ENCODE measurements around the gene PLXNA4.

Gene PLXNA4

GRCh38 chr7:132504852-132505251 is 71.4 kb downstream of the PLXNA4 start:
- DNase-seq (ENCODE audit: low read depth) = no peak
- no peak overlapping the region for H3K4me3 ChIP-seq (ENCODE audit: low read depth, low read length)
- no peak for TF ChIP-seq CTCF (IDR thresholded peaks at IDR 0.05; ENCODE audit: low read depth, low read length, missing control alignments)
- in situ Hi-C loops (cut with HindIII; ENCODE audit: low sequenced_read_pairs) = no loop called here

- DNase-seq (ENCODE audit: low read depth) = no peak
- TF ChIP-seq CTCF (IDR thresholded peaks at IDR 0.05; ENCODE audit: low read depth, low read length, missing control alignments) = no peak
- in situ Hi-C loops (cut with HindIII; ENCODE audit: low sequenced_read_pairs) = no loop called here
- no peak overlapping the region for H3K4me3 ChIP-seq (ENCODE audit: low read depth, low read length)
These were observed 72.2 kb downstream of the PLXNA4 start for GRCh38 chr7:132504071-132504470.

- TF ChIP-seq CTCF (IDR thresholded peaks at IDR 0.05; ENCODE audit: low read depth, low read length, missing control alignments) = no peak
- in situ Hi-C loops (cut with HindIII; ENCODE audit: low sequenced_read_pairs) = no loop called here
- no peak for DNase-seq (ENCODE audit: low read depth)
- no peak overlapping the region for H3K4me3 ChIP-seq (ENCODE audit: low read depth, low read length)
These were observed 72.9 kb downstream of the PLXNA4 start for GRCh38 chr7:132503415-132503814.

GRCh38 chr7:132501956-132502355 is 74.3 kb downstream of the PLXNA4 start:
- DNase-seq (ENCODE audit: low read depth) = no peak
- H3K4me3 ChIP-seq (ENCODE audit: low read depth, low read length) = no peak overlapping the region
- TF ChIP-seq CTCF (IDR thresholded peaks at IDR 0.05; ENCODE audit: low read depth, low read length, missing control alignments) = no peak
- in situ Hi-C loops (cut with HindIII; ENCODE audit: low sequenced_read_pairs) = no loop called here

GRCh38 chr7:132500727-132501440 is 75.4 kb downstream of the PLXNA4 start:
- H3K4me3 ChIP-seq (ENCODE audit: low read depth, low read length) = no peak overlapping the region
- TF ChIP-seq CTCF (IDR thresholded peaks at IDR 0.05; ENCODE audit: low read depth, low read length, missing control alignments) = peak; percentile 54
- peak; percentile 56 for DNase-seq (ENCODE audit: low read depth)
- in situ Hi-C loops (cut with HindIII; ENCODE audit: low sequenced_read_pairs) = no loop called here

- no peak for DNase-seq (ENCODE audit: low read depth)
- in situ Hi-C loops (cut with HindIII; ENCODE audit: low sequenced_read_pairs) = no loop called here
These were observed 76.8 kb downstream of the PLXNA4 start for GRCh38 chr7:132499487-132499886.

More at GRCh38 chr7:132499487-132499886, 76.8 kb downstream of the PLXNA4 start:
- no peak overlapping the region for H3K4me3 ChIP-seq (ENCODE audit: low read depth, low read length)
- no peak for TF ChIP-seq CTCF (IDR thresholded peaks at IDR 0.05; ENCODE audit: low read depth, low read length, missing control alignments)
